Activated T-cell treated with anti-CD3 and anti-CD28 coated beads, Interleukin-2, amount 50 U/mL, for 48 hours (primary cell): Measurements from ENCODE around the gene TEFM.
A peak's percentile ranks its signal among the peaks of the same experiment; 100 is the strongest.
"Not testable (repeated sequence)": the region's sequence is repeated elsewhere in the genome, so short reads cannot be mapped to it uniquely, and the experiment has no call there.

Source experiments
- DNase-seq, 2 experiments: peaks; one replicate each; pipeline ENCODE4 v3.0.0-alpha.2; 2020

TEFM gene, protein sequence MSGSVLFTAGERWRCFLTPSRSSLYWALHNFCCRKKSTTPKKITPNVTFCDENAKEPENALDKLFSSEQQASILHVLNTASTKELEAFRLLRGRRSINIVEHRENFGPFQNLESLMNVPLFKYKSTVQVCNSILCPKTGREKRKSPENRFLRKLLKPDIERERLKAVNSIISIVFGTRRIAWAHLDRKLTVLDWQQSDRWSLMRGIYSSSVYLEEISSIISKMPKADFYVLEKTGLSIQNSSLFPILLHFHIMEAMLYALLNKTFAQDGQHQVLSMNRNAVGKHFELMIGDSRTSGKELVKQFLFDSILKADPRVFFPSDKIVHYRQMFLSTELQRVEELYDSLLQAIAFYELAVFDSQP

DNA sequence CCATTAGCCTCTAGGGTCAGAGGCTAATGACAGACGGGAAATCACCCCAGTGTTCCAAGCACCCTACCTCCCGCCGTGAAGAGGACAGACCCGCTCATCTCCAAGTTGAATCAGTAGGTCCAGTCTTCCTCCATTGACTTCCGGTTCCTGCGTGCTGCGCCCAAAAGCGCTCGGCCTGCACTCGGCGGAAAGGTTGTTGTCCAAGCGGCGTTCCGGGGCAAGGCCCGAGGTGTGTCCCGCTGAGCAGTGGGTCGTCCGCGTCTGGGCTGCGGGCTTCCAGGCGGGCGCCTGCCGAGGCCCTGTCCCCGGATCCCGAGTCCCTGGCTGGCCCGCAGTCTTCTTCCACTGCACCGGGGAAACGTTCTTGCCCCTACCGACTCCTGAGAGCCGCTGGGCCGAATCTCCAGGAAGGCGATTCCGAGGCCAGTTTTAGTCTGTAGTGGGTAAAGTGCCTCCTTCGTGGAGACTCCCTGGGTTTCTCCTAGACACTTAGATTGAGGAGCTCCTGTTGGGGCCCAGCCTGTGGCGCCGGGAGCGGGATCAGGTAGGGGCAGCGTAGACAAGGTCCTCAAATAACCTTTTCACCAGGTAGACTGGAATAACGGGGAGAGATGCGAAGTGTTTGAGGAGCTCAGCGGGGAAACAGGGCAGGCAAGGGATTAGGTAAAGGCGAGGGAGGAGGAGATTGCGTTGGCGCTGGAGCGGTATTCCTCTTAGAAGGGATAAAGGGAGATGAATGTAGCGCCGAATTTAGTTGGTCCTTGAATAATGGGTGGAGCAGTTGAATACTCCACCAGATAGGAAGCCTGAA, at the start of gene TEFM:
TSS of gene TEFM (minus strand) at position 138 of the 811 bp plus-strand sequence. CDS start at position 98, 40 bp downstream.
- DNase-seq = peak; percentile 97

DNA sequence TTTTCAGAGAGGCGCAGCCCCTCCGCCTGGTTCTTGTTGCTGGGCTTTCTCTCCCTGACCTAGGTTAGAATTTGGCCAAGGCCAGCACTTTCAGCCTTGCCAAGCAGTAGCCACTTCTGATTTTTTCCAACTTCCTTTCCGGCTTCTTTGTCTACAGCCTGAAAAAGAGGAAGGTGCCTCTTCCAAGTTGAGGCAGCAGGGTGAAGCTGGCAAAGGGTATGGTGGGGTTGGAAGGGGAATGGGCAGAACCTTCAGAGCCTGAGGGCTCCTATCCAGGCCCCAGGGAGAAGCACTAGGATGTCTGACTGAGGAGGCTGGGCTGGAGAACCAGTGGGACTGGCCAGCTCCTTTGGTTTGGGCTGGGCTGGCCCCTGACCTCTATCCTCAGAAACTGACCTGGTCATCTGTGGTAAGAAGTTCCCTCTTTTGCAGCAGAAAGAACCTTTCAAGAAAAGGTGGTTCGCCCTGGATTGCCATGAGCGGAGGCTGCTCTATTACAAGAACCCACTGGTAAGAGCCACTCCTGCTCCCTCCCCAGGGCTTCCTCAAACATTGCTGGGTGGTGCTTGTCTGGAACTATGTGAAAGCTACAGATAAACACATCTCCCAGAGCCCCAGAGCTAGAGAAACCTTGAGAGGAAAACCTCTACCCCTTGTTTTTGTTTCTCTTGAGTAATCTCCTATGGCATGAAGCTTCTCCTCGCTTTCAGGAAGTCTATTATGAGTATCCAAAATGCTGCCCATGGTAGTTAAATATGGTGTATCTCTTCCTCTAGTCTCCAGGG, 48.2 kb upstream of the TEFM start:
- no peak for DNase-seq

DNA sequence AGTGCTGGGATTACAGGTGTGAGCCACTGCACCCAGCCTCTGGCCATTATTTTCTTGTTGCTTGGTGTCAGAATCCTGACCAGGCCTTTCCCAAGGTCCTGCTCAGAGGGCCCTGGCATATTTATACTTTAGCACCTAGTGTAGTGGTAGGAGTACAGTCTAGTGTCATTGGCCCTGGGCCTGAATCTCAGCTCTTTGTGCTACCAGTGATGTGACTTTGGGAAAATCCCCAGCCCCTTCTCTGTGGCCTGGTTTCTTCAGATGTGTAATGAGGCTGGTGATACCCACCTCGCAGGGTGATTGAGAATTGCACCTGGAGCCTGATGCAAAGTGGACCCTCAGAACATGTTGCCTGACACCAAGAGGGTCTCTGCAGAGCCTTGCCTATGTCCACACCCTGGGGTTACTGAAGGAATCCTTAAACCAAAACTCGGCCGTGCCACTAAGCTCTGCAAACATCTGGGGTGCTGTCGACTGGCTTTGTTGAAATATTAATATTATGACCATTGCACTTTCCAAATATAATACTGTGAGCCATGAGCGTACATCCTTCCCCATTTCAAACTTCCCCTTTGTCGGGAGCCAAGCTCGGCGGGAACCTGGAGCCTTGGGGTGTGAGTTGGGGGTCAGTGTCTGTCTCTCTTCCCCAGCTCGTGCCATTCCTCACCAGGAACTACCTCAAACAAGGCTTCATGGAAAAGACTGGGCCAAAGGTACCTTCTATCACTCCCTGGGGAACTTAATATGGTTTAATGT, 46.8 kb upstream of the TEFM start:
- no peak for DNase-seq

DNA sequence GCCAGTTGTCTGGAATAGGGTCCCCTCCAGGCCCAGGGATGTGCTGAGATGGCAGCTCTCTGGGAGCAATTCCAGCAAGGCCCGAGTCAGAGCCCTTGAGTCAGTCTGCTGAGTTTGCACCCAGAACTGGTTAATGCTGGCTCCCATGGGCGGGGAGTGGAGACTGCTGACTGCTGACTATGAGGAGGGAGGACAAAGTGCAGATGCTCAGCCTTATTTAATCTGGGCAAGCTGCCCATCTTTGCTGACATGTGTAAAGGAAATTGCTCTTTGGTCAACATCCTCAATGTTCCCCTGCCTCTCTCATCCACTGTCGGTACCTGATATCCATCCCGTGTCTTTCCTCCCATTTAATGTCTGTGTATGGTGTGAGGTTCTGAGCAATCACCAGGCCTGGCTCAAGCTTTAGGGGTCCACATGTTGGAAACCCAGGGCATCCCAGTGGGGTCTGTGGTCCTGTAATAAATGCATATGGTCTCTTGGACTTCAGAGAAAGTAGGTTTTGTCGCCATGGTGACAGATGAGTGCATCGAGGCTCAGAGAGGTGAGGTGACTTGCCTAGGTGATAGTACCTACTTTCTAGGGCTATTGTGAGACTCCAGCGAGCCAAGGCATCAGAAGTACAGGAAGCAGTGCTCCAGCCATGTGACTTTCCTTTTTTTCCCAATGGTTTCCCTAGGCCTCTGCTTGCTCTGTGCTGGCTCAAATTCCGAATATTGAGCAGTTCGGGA, 44.8 kb upstream of the TEFM start:
- no peak for DNase-seq

DNA sequence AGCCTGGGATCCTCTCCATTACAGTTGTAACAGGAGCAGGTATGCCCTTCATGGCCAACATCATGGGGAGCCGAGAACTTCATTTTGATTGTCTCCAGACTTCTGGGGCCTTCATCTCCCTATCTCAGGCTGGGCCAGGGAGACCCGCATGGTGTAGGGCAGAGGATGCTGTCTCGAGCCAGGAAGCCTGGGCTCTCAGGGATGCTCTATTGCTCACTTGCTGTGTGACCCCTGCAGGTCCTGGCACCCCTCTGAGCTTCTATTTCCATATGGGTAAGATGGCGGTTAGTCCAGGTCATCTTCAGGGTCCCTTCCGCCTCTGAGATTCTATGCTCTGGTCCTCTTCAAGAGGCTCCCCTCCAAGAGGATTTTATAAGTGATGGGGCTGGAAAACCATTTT, 44.2 kb upstream of the TEFM start:
- DNase-seq = no peak

DNA sequence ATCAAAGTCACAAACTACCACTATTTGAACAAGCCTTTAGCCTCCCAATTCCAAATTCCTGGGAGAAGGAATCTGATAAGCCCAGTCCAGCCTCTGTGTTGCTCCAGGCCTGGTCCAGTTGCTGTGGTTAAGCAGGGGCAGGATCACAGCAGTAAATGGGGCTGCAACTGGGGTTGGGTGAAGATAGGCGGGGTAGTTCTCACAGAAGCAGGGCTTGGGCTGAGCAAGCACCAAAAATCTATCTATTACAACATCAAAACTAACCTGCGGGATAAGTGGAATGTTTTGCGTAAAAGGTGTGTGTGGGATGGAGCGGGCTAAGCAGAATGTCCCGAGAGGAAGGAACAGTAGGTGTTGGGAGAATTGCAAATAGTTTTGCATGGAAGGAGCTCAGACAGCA, 41.8 kb upstream of the TEFM start:
- DNase-seq = no peak

DNA sequence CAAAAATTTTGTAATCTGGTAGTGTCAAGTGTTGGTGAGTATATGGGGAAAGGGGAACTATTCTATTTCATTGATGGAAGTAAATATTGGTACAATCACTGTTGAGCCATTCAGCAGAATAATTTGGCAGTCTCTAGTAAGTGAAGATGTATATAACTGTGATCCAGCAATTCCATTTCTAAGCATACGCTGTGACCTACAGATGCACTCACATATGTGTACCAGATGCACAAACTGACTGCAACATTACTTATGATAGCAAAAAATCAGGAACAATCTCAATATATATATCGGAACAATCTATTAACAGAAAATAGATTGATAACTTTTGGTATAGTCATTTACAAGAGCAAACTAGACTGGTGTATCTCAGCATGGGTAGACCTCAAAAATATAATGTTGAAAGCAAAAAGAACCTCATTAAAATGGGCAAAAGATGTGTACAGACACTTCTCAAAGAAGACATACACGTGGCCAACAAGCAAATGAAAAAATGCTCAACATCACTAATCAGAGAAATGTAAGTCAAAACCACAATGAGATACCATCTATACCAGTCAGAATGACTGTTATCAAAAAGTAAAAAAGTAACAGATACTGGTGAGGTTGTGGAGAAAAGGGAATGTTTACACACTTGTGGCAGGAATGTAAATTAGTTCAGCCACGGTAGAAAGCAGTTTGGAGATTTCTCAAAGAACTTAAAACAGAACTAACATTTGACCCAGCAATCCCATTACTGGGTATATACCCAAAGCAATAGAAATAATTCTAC, 36.5 kb upstream of the TEFM start:
- DNase-seq = no peak

DNA sequence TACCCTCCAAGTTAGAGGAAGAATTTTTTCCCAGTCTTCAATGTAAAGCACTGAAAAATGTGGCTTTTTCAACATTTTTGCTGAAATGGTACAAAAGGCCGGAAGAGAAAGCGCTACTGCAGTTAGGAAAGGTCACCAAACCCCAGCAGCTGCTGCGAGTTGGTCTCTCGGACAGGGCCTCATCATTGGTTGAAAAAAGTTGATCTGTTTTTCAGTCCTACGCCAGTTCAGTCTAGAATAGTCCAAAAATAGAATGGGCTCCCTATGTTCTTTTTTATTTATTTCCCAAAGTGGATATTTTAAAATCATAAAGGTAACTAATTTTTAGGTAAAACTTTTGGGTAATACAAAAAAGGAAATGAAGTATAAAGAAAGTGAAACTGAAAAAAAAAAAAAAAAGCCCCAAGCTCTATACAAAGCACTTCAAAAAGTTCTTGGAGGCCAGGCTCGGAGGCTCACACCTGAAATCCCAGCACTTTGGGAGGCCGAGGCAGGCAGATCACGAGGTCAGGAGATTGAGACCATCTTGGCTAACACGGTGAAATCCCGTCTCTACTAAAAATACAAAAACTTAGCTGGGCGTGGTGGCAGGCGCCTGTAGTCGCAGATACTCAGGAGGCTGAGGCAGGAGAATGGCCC, 33.1 kb upstream of the TEFM start:
- no peak for DNase-seq

DNA sequence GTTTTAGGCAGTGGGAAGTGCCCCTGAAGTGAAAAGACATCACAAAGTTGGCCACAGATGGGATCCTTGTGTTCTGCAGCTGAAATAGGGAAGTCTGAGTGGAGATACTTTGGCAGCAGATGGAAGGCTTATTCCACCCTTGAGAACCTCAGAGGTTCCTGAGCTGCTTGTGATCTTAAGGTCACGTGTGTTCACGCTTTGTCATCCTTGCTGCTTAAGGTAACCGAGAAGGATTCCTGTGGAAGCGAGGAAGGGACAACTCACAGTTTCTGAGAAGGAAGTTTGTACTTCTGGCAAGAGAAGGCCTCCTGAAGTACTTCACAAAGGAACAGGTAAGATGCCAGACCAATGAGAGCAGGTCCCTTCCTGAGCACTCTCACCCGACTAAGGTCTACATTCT, 27.9 kb upstream of the TEFM start:
- no peak for DNase-seq

DNA sequence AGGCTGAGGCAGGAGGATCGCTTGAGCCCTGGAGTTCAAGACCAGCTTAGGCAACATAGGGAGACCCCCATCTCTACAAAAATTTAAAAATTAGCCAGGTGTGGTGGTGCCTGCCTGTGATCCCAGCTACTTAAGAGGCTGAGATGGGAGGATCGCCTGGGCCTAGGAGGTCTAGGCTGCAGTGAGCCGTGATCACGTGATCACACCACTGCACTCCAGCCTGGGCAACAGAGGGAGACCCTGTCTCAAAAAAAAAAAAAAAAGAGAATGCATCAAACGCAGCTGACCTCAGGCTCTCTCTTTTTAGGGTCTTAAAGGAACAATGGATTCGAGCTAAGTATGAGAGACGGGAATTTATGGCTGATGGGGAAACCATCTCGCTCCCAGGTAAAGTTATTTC, 25.5 kb upstream of the TEFM start:
- not testable (repeated sequence) for DNase-seq

DNA sequence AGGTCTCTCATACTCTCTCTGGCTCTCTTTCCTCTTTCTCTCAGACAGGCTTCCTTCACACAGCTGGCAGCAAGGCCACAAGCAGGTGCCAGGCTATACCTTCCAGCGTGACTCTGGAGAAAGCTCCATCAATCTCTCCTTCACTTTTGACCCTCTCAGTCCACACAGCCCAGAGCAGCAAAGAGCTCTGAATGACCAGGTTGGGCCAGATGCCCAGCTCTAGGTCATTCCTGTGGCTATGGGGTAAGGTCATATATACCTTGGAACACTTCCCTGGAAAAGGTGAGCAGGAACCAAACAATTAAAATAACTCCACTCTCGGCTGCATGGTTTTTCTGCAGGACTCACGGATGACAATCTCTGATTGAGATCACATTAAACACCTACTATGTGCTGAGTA, 24.5 kb upstream of the TEFM start:
- DNase-seq = no peak

DNA sequence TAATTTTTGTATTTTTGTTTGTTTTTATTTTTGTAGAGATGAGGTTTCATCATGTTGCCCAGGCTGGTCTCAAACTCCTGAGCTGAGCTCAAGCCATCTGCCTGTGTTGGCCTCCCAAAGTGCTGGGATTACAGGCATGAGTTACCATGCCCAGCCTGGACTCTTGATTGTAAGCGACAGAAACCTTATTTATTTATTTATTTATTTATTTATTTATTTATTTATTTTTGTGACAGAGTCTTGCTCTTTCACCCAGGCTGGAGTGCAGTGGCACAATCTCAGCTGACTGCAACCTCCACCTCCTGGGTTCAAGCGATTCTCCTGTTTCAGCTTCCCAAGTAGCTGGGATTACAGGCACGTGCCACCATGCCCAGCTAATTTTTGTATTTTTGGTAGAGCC, 23.8 kb upstream of the TEFM start:
- DNase-seq = not testable (repeated sequence)

DNA sequence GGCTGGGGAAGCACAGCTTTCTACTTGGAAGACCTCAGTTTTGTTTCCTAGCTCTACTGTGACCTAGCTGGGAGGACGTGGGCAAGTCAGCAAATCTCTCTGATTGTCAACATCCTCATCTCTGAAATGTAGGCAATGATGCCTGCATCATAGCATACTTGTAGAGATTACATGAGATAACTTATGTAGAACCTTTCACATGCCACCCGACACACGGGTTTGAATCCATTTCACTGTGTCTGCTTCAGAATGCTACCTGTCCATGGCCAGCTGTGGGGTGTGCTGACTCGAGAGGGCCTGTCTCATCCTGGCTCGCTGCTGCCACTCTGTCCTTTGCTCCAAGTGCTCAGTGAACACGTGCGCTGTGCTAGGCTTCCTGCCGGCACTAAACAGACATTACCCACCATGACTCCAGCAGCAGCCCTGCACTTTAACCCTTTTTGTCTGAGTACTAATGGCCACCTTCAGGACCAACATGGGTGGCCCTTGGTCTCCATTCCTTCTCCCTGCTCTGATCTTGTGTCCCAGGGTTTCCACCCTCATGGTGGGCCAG, 23.1 kb upstream of the TEFM start:
- DNase-seq = no peak

DNA sequence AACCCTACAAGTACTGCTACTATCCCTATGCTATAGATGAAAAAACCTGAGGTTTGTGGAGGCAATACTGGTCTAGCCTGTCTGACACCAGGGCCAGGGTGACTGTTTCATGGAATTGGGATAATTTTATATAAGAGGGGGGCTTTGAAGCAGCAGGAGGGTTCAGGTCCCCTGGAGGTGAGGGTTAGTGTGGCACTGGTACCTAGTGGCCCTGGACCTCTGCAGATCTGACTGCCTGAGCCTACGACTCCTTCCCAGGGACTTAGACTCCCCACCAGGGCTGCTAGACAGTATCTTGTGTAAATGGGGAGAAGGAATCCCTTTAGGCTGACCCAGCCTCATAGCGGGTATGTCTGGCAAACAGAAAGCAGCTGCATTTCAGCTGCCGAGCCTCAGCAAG, 22.5 kb upstream of the TEFM start:
- DNase-seq = no peak

DNA sequence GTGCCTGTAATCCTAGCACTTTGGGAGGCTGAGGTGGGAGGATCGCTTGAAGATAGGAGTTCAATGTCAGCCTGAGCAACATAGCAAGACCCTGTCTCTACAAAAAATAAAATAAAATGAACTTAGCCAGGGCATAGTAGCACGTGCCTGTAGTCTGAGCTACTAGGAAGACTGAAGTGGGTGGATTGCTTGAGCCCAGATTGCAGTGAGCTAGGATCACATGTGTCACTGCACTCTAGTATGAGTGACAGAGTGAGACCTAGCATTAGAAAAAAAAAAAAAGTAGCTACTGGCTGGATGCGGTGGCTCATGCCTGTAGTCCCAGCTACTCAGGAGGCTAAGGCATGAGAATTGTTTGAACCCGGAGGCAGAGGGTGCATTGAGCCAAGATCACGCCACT, 21.7 kb upstream of the TEFM start:
- no peak for DNase-seq

DNA sequence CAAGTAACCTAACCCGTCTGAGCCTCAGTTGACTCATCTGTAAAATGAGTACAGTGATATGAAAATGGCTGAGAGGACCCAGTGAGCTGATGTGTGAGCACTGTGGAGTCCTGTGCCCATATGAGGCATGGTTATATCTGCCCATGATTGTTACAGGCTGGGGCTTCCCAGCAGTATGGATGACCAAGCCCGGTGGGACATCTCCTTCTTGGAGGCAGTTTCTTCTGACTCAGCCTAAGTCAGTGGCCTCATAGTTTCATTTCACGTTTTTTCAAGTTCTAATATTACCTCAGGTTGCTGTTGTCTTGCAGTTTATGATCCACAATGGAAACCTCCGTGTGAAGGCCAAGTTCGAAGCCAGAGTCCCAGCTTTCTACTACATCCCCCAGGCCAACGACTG, 20.5 kb upstream of the TEFM start:
- no peak for DNase-seq

DNA sequence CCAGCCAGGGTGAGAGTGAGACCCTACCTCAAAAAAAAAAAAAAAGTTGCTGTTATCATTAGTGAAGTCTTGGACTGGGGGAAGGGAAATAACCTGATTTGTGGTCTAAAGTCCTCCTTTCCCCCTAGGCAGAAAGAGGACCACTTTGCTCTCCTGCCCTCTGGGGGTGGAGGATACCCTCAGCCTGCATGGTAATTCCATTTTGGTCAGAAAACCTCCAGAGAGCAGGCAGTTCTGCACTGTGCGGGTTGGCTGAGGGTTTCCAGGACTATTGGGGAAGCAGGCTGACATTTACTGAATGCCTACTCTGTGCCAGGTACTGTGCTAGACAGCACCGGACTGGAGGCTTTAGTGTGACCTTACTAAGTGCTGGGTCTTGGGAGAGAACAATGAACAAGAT, 18.3 kb upstream of the TEFM start:
- no peak for DNase-seq

DNA sequence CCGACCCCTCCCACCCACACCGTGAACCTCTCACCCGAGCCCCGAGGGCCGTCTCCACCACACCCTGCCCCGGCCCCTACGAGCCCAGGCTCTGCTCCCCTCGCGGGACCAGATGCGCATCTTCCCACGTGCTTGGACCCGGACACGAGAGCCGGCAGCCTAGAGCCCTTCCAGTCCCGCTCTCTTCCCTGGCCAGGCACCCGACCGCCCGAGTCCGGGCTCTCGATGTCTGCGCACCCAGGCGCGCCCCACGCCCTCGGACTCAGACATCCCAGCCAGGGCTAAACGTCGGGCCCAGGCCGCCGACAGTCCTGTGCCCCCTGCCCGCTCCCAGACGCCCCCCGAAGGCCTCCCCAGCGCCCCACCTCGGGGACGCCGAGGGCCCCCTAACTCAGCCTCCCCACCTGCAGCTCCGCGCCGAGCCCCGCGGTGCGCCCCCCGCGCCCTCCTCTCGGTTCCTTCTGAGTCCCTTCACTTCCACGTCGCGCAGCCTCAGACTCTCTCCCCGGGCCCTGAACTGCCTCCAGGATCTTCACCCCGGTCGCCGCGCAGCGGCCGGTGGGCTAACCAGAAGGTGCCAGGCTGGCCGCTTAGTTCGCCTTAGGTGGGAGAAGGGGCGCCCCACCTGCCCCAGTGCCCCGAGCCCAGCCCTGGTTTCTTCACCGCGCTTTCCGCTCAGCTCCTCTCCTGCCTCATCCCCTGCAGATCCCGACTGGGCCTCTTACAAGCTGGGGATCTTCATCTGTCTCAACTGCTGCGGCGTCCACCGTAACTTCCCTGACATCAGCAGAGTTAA, 16.4 kb upstream of the TEFM start:
- peak; percentile 23 to 24 for DNase-seq

DNA sequence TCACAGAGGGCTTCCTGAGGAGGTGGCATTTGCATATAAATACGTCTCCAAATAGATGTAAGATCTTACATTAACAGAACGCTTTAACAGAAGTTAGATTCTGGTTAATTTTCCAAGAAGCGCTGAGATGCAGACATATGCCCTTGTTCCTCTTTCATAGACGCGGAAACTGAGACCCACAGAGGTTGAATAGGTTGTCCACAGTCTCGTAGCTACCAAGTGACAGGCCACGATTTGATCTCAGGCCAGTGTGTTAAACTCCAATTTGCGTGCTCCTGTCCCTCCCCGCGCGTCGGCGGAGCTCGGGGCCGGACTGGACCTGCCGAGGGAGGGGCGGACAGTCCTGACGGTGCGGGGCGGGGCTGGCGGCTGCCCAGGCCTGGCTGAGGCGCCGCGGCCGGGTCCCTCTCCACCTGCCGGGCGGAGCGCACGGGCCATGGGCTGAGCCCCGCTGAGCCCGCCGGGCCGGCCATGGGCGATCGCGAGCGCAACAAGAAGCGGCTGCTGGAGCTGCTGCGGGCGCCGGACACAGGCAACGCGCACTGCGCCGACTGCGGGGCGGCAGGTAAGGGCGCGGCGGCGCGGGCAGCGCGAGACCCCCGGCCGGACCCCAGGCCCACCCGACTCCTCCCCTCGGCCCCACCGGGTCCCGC, 15.6 kb upstream of the TEFM start, which contains the start of gene ADAP2:
TSS of gene ADAP2 (plus strand) at position 402 of the 653 bp plus-strand sequence. CDS start at position 472, 70 bp downstream.
- DNase-seq = peak in 1 of 2 experiments; percentile 17
